ENCODE data around the gene S100PBP. TPM values are rescaled to one million over a fixed set of nuclear protein-coding genes. Genes with fewer than 3 reads are reported as not detected.
A peak's percentile ranks its signal among the peaks of the same experiment; 100 is the strongest.

Gene S100PBP
- total and polyA plus RNA-seq, 9 of the 15 experiments (the other 6 are each of a cell fraction or from before 2014, with no cell fraction given) = 22.9 to 60.2 (median 32.9) TPM

DNA sequence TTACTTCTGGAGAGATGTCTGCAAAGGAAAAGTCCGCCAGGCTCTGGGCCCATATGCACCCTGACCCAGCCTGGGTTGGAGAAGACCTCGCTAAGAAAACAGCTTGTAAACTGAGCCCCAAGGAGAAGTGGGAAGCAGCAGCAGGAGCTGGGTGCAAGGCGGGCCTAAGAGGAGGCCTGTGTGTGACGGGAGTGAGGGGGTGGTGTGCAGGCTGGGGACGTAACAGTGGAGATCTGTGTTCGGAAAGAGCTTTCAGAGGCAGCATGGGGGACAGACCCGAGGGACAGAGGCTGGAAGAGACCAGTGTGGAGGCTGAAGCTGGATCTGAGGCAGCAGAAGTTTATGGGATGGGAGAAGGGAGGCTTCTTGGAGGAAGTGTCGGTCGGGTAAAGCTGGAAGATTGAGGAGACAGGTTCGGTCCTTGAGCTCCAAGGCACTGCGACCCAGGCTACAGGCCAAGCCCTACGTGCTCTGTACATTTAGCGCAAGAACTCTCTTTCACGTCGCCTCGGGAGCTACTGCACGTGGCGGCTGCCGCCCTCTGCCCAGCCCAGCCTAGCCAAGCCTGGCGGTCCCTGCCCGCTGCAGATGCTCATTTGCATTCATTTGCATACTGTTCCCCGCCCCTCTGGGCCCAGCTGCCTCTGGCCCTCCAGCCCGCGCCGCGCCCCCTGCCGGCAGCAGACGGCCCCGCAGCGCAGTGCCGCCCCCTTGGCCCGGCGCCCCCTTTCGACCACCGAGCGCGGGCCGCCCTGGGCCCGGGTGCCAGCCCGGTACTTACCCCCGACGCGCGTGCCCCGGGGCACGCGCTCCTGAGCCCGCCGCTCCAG lies 75.1 kb downstream of the S100PBP start:
- ChIA-PET CTCF (ENCODE audit: low intra/inter-chr PET ratio) (interaction anchor here (0.6 to 2.7 kb wide), 5 partner anchors 114 to 884 kb away, joined by 3 to 18 read pairs (median 5); no protein-coding TSS in a partner anchor), POLR2A (interaction anchor here (0.6 to 1.2 kb wide), 8 partner anchors 10 to 194 kb away, joined by 3 to 5 read pairs (median 3); no protein-coding TSS in a partner anchor)
- 11% methylated on average over 46 of the region's 49 CpGs for WGBS (ENCODE audit: insufficient coverage, low coverage, missing lambda C conversion rate)
- in situ Hi-C loops (cut with MboI) (loop anchor here (25.0 kb wide), 1 partner anchor 720 kb away; no protein-coding TSS in a partner anchor), intact Hi-C loops (cut with micrococcal nuclease) (no loop called here)
- H3K4me2 ChIP-seq (ENCODE audit: insufficient read depth, low read length) = peak overlapping the region; percentile 81
- peak overlapping the region; percentile 21 to 73; a peak in 3 of 4 replicates for H3K9ac ChIP-seq (ENCODE audit: insufficient read depth in 1 of 2, low read depth in 2 of 2, low read length in 2 of 2)
- H3K9me1 ChIP-seq (ENCODE audit: control insufficient read depth, insufficient read depth, low read length) = no peaks in the 10 kb centered on the region
- H3K79me2 ChIP-seq (ENCODE audit: control insufficient read depth, insufficient read depth, low read length) = no peaks in the 10 kb centered on the region
- FAIRE-seq = peak; percentile 74
- no peaks in the 10 kb centered on the region for H3K9me3 ChIP-seq (replicated peaks; ENCODE audit: control insufficient read depth, insufficient read depth, low read depth, low read length)
- H3K36me3 ChIP-seq (ENCODE audit: control insufficient read depth, insufficient read depth, low read length) = no peaks in the 10 kb centered on the region
- H3K27ac ChIP-seq (ENCODE audit: extremely low read depth, low read depth, low read length) = no peak overlapping the region
- peak; percentile 78 to 88 (median 85) for DNase-seq (ENCODE audit: extremely low read depth in 1 of 4, low spot score in 3 of 4)
- peak; percentile 94 for ATAC-seq
- H3K4me3 ChIP-seq = peak overlapping the region; percentile 42
- no TSS peak for BruUV-seq (replicated peaks)
- peak overlapping the region; percentile 51 for H2AFZ ChIP-seq (ENCODE audit: low read depth, low read length)
- peaks cover 5 to 18% of the 10 kb centered on the region in 2 experiments; a peak in 3 of 5 replicates for H3K4me1 ChIP-seq (replicated peaks in 1 of 2; ENCODE audit: control insufficient read depth in 2 of 2, insufficient read depth in 2 of 2, low read length in 2 of 2)
- peaks cover 37% of the 10 kb centered on the region for H4K20me1 ChIP-seq (replicated peaks; ENCODE audit: control insufficient read depth, insufficient read depth, low read length)
- peaks cover 5 to 67% of the 10 kb centered on the region in 2 experiments; a peak in 3 of 5 replicates for H3K27me3 ChIP-seq (ENCODE audit: control insufficient read depth in 2 of 2, insufficient read depth in 2 of 2, low read length in 2 of 2)
- TF ChIP-seq NELFE (IDR thresholded peaks at IDR 0.05; ENCODE audit: insufficient read depth, insufficient read length) (no peak), FOXP1 (CRISPR knock-in tag; IDR thresholded peaks at IDR 0.05) (0 out of 2 replicates have a peak, but pooled peaks have one; percentile 19), CBX1 (IDR thresholded peaks at IDR 0.05; ENCODE audit: low read depth) (no peak; the same call in 1 of the 2 replicates), HNRNPL (IDR thresholded peaks at IDR 0.05; ENCODE audit: low read depth, low read length) (peak; percentile 85), CHD4 (IDR thresholded peaks at IDR 0.05; ENCODE audit: insufficient read depth, insufficient replicate concordance, low read depth, low read length, poor library complexity, severe bottlenecking) (no peak), POLR2B (IDR thresholded peaks at IDR 0.05; ENCODE audit: low read depth, partially characterized antibody) (no peak), NFRKB (IDR thresholded peaks at IDR 0.05; ENCODE audit: low read depth) (no peak), SP1 (CRISPR knock-in tag; IDR thresholded peaks at IDR 0.05) (peak; percentile 81), YY1 (IDR thresholded peaks at IDR 0.05; ENCODE audit: borderline replicate concordance in 1 of 3, control insufficient read depth in 1 of 3, extremely low read depth in 1 of 3, insufficient read depth in 3 of 3, insufficient read length in 1 of 3, insufficient replicate concordance in 2 of 3, low read depth in 1 of 3, low read length in 2 of 3) (peak in 1 of 3 experiments; percentile 8)
- TF ChIP-seq, protein P1, sequence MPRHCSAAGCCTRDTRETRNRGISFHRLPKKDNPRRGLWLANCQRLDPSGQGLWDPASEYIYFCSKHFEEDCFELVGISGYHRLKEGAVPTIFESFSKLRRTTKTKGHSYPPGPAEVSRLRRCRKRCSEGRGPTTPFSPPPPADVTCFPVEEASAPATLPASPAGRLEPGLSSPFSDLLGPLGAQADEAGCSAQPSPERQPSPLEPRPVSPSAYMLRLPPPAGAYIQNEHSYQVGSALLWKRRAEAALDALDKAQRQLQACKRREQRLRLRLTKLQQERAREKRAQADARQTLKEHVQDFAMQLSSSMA (CRISPR knock-in tag; IDR thresholded peaks at IDR 0.05) = no peak
- TF ChIP-seq, protein P2, sequence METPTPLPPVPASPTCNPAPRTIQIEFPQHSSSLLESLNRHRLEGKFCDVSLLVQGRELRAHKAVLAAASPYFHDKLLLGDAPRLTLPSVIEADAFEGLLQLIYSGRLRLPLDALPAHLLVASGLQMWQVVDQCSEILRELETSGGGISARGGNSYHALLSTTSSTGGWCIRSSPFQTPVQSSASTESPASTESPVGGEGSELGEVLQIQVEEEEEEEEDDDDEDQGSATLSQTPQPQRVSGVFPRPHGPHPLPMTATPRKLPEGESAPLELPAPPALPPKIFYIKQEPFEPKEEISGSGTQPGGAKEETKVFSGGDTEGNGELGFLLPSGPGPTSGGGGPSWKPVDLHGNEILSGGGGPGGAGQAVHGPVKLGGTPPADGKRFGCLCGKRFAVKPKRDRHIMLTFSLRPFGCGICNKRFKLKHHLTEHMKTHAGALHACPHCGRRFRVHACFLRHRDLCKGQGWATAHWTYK (CRISPR knock-in tag; IDR thresholded peaks at IDR 0.05) = 0 out of 2 replicates have a peak, but pooled peaks have one; percentile 34
- TF ChIP-seq, protein P3, sequence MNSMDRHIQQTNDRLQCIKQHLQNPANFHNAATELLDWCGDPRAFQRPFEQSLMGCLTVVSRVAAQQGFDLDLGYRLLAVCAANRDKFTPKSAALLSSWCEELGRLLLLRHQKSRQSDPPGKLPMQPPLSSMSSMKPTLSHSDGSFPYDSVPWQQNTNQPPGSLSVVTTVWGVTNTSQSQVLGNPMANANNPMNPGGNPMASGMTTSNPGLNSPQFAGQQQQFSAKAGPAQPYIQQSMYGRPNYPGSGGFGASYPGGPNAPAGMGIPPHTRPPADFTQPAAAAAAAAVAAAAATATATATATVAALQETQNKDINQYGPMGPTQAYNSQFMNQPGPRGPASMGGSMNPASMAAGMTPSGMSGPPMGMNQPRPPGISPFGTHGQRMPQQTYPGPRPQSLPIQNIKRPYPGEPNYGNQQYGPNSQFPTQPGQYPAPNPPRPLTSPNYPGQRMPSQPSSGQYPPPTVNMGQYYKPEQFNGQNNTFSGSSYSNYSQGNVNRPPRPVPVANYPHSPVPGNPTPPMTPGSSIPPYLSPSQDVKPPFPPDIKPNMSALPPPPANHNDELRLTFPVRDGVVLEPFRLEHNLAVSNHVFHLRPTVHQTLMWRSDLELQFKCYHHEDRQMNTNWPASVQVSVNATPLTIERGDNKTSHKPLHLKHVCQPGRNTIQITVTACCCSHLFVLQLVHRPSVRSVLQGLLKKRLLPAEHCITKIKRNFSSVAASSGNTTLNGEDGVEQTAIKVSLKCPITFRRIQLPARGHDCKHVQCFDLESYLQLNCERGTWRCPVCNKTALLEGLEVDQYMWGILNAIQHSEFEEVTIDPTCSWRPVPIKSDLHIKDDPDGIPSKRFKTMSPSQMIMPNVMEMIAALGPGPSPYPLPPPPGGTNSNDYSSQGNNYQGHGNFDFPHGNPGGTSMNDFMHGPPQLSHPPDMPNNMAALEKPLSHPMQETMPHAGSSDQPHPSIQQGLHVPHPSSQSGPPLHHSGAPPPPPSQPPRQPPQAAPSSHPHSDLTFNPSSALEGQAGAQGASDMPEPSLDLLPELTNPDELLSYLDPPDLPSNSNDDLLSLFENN (IDR thresholded peaks at IDR 0.05; ENCODE audit: low read depth in 2 of 2, low read length in 2 of 2) = no peak

All from K562 (cell line).